Measurements from ENCODE around the gene UXS1. TPM values are rescaled to one million over a fixed set of nuclear protein-coding genes. Genes with fewer than 3 reads are reported as not detected.
"Not testable (repeated sequence)": the region's sequence is repeated elsewhere in the genome, so short reads cannot be mapped to it uniquely, and the experiment has no call there.

UXS1 gene
- total and polyA plus RNA-seq, 2 donors (not counting 1 experiment from before 2014, with no cell fraction given), result 20.3 to 44.8 TPM

DNA sequence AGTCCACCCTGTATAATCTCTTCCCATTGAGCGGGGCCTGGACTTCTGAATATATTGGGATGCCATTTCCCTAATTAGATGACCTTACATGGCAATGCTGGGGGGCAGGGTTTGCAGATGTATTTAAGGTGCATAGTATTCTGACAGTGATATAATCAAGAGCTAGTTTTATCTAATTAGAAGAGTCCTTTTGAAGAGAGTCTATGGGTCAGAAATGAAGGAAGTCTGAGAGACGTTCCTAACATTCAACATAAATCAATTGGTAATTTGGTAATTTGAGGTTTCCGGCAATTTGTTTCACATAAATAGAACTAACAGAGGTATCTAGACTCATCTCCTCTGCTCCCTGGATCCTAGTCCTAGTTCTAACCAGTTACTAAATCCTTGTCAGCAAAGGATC, 25.7 kb upstream of the UXS1 start:
- Histone ChIP-seq H3K79me2 (ENCODE audit: control insufficient read depth, insufficient read depth, low read length) (no peaks in the 10 kb centered on the region), H3K27me3 (replicated peaks in 1 of 4; ENCODE audit: control extremely low read depth in 1 of 4, control insufficient read depth in 3 of 4, insufficient read depth in 4 of 4, low read length in 3 of 4) (peaks cover 0 to 2% (median 0%) of the 10 kb centered on the region in 4 experiments), H4K20me1 (ENCODE audit: control insufficient read depth, insufficient read depth, low read length, poor library complexity, severe bottlenecking) (no peaks in the 10 kb centered on the region), H3K9ac (ENCODE audit: low read length) (no peak overlapping the region), H2AFZ (ENCODE audit: insufficient read depth, low read depth, low read length, poor library complexity, severe bottlenecking) (no peak overlapping the region), H3K27ac (ENCODE audit: low read length in 2 of 2) (no peak overlapping the region), H3K4me2 (replicated peaks; ENCODE audit: low read depth, low read length, poor library complexity, severe bottlenecking) (no peak overlapping the region), H3K4me1 (ENCODE audit: control insufficient read depth in 2 of 2, insufficient read depth in 2 of 2, low read length in 2 of 2) (no peaks in the 10 kb centered on the region), H3K9me3 (ENCODE audit: control extremely low read depth in 1 of 3, control insufficient read depth in 2 of 3, insufficient read depth in 1 of 3, low read length in 2 of 3) (no peaks in the 10 kb centered on the region), H3K4me3 (ENCODE audit: control extremely low read depth in 1 of 5, extremely low read depth in 1 of 5, insufficient read depth in 1 of 5, low read depth in 2 of 5, low read length in 4 of 5) (no peak overlapping the region), H3K36me3 (replicated peaks in 1 of 2; ENCODE audit: control extremely low read depth in 1 of 2, control insufficient read depth in 1 of 2, extremely low read depth in 1 of 2, insufficient read depth in 2 of 2, low read length in 1 of 2) (no peaks in the 10 kb centered on the region)
- no CpG with 5 or more reads among the region's 3 CpGs for WGBS (ENCODE audit: insufficient coverage)
- H3K9me3 Mint-ChIP-seq (ENCODE audit: insufficient read depth), result no peaks in the 10 kb centered on the region
- POLR2A ChIA-PET, result no interaction called here
- ATAC-seq (ENCODE audit: low read depth) (no peak), DNase-seq (no peak)
- peaks cover 11% of the 10 kb centered on the region for H3K27me3 Mint-ChIP-seq
- CTCF ChIA-PET, result no interaction called here
- H3K4me3 Mint-ChIP-seq, result no peak overlapping the region
- H3K4me1 Mint-ChIP-seq, result no peaks in the 10 kb centered on the region
- TF ChIP-seq, protein P1, sequence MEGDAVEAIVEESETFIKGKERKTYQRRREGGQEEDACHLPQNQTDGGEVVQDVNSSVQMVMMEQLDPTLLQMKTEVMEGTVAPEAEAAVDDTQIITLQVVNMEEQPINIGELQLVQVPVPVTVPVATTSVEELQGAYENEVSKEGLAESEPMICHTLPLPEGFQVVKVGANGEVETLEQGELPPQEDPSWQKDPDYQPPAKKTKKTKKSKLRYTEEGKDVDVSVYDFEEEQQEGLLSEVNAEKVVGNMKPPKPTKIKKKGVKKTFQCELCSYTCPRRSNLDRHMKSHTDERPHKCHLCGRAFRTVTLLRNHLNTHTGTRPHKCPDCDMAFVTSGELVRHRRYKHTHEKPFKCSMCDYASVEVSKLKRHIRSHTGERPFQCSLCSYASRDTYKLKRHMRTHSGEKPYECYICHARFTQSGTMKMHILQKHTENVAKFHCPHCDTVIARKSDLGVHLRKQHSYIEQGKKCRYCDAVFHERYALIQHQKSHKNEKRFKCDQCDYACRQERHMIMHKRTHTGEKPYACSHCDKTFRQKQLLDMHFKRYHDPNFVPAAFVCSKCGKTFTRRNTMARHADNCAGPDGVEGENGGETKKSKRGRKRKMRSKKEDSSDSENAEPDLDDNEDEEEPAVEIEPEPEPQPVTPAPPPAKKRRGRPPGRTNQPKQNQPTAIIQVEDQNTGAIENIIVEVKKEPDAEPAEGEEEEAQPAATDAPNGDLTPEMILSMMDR (IDR thresholded peaks at IDR 0.05), result no peak
- TF ChIP-seq EZH2 (IDR thresholded peaks at IDR 0.05; ENCODE audit: borderline replicate concordance, insufficient read depth, low read depth, low read length, poor library complexity, severe bottlenecking), result no peak
- intact Hi-C loops (cut with micrococcal nuclease), result no loop called here
- no peak overlapping the region for H3K27ac Mint-ChIP-seq

DNA sequence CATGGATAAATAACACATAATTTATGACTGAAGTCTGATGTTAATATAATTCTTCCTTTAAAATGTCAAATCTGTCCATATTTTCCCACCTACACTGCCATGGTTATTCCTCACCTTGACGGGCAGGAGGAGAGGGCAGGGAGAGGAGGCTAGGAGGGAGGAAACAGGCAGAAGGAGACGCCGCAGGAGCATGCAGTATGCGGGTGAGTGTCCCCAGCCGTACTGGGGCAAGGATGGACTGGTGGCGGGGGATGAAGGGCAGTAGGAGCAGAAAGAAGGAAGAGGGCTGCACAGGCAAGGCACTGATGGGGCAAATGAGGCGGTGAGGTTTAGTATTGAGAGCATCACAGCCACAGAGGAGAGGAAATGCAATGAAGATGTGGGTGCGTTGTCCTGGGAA, 25.1 kb upstream of the UXS1 start:
- H3K9me3 Mint-ChIP-seq (ENCODE audit: insufficient read depth); DNase-seq; POLR2A ChIA-PET; H3K27ac Mint-ChIP-seq; H3K4me2 ChIP-seq (replicated peaks; ENCODE audit: low read depth, low read length, poor library complexity, severe bottlenecking); H3K4me3 ChIP-seq (ENCODE audit: control extremely low read depth in 1 of 5, extremely low read depth in 1 of 5, insufficient read depth in 1 of 5, low read depth in 2 of 5, low read length in 4 of 5); H3K36me3 ChIP-seq (replicated peaks in 1 of 2; ENCODE audit: control extremely low read depth in 1 of 2, control insufficient read depth in 1 of 2, extremely low read depth in 1 of 2, insufficient read depth in 2 of 2, low read length in 1 of 2); H3K27me3 ChIP-seq (replicated peaks in 1 of 4; ENCODE audit: control extremely low read depth in 1 of 4, control insufficient read depth in 3 of 4, insufficient read depth in 4 of 4, low read length in 3 of 4); ATAC-seq (ENCODE audit: low read depth); H3K9ac ChIP-seq (ENCODE audit: low read length); H3K4me1 Mint-ChIP-seq; H3K4me3 Mint-ChIP-seq; intact Hi-C loops (cut with micrococcal nuclease); H3K4me1 ChIP-seq (ENCODE audit: control insufficient read depth in 2 of 2, insufficient read depth in 2 of 2, low read length in 2 of 2); H3K27ac ChIP-seq (ENCODE audit: low read length in 2 of 2); H3K9me3 ChIP-seq (ENCODE audit: control extremely low read depth in 1 of 3, control insufficient read depth in 2 of 3, insufficient read depth in 1 of 3, low read length in 2 of 3); CTCF ChIA-PET; H2AFZ ChIP-seq (ENCODE audit: insufficient read depth, low read depth, low read length, poor library complexity, severe bottlenecking); H4K20me1 ChIP-seq (ENCODE audit: control insufficient read depth, insufficient read depth, low read length, poor library complexity, severe bottlenecking); H3K79me2 ChIP-seq (ENCODE audit: control insufficient read depth, insufficient read depth, low read length): not testable (repeated sequence)
- peaks cover 13% of the 10 kb centered on the region for H3K27me3 Mint-ChIP-seq
- WGBS (ENCODE audit: insufficient coverage), result no CpG with 5 or more reads among the region's 8 CpGs
